Neural cell (in vitro differentiated cells): ENCODE measurements around the gene ITGB2. TPM values are rescaled to one million over a fixed set of nuclear protein-coding genes. Genes with fewer than 3 reads are reported as not detected.

Source experiments
- H2AFZ ChIP-seq: fragments of 200-600, 300-800 bp; sonication (generic), shearing (Covaris generic); 2 replicates; pipeline ENCODE4 v1.6.0; 2014; ENCODE audit warnings: low read depth, mild to moderate bottlenecking, antibody characterized with exemption, low read length, moderate library complexity
- H3F3A ChIP-seq: fragments of 200-600 bp; shearing (Covaris generic); 2 replicates; pipeline ENCODE4 v1.6.1; 2016; ENCODE audit warnings: mild to moderate bottlenecking, moderate library complexity, mixed read lengths, antibody characterized with exemption, low read length; ENCODE audit not compliant: insufficient read depth, poor library complexity, severe bottlenecking
- H3K27ac ChIP-seq: fragments of 200-600, 300-800 bp; sonication (generic), shearing (Covaris generic); 2 replicates; pipeline ENCODE4 v1.5.1; 2014; ENCODE audit warnings: mild to moderate bottlenecking, low read length, moderate library complexity
- H3K27me3 ChIP-seq: fragments of 300-800, 200-600 bp; sonication (generic), shearing (Covaris generic); 2 replicates; pipeline ENCODE4 v1.6.0; 2014; ENCODE audit warnings: mild to moderate bottlenecking, low read depth, low read length, moderate library complexity; ENCODE audit not compliant: insufficient read depth
- H3K36me3 ChIP-seq: fragments of 300-800, 200-600 bp; sonication (generic), shearing (Covaris generic); 2 replicates; pipeline ENCODE4 v1.5.1; 2014; ENCODE audit warnings: mild to moderate bottlenecking, antibody characterized with exemption, low read length, moderate library complexity; ENCODE audit not compliant: insufficient read depth
- H3K4me2 ChIP-seq: fragments of 300-800, 200-600 bp; sonication (generic), shearing (Covaris generic); 2 replicates; pipeline ENCODE4 v1.6.0; 2014; ENCODE audit warnings: mild to moderate bottlenecking, low read length
- H3K4me3 ChIP-seq: fragments of 300-800, 200-600 bp; sonication (generic), shearing (Covaris generic); 2 replicates; pipeline ENCODE4 v1.5.1; 2014; ENCODE audit warnings: mild to moderate bottlenecking, low read length, moderate library complexity
- H3K79me2 ChIP-seq: fragments of 200-600 bp; shearing (Covaris generic); replicated peaks from 2 replicates; pipeline ENCODE4 v1.6.0; 2014; ENCODE audit warnings: mild to moderate bottlenecking, low read length, moderate library complexity; ENCODE audit not compliant: insufficient read depth
- H3K9ac ChIP-seq: fragments of 300-800, 200-600 bp; sonication (generic), shearing (Covaris generic); 2 replicates; pipeline ENCODE4 v1.6.1; 2016; ENCODE audit warnings: mild to moderate bottlenecking, low read length, mixed read lengths
- H3K9me2 ChIP-seq: fragments of 200-600 bp; shearing (Covaris generic); 2 replicates; pipeline ENCODE4 v1.6.1; 2016; ENCODE audit warnings: mild to moderate bottlenecking, low read length, mixed read lengths; ENCODE audit not compliant: insufficient read depth
- H3K9me3 ChIP-seq: fragments of 200-600, 300-800 bp; sonication (generic), shearing (Covaris generic); 2 replicates; pipeline ENCODE4 v1.6.1; 2016; ENCODE audit warnings: mild to moderate bottlenecking, mixed run types, low read length, moderate library complexity, mixed read lengths
- H4K20me1 ChIP-seq: fragments of 200-600 bp; shearing (Covaris generic); 2 replicates; pipeline ENCODE4 v1.6.1; 2016; ENCODE audit warnings: mild to moderate bottlenecking, mixed run types; ENCODE audit not compliant: insufficient read depth
- EP300 ChIP-seq: fragments of 450-650 bp; conservative IDR thresholded peaks from 2 replicates; pipeline ENCODE4 v1.6.1; 2014; ENCODE audit warnings: antibody characterized with exemption, mild to moderate bottlenecking, moderate library complexity; ENCODE audit not compliant: poor library complexity, severe bottlenecking
- EZH2 ChIP-seq: fragments of 200-600, 300-800 bp; shearing (Covaris generic), sonication (generic); IDR thresholded peaks from 2 replicates; pipeline ENCODE4 v1.6.1; 2014; ENCODE audit warnings: antibody characterized with exemption, low read length, borderline replicate concordance, mild to moderate bottlenecking; ENCODE audit not compliant: insufficient read depth, poor library complexity, severe bottlenecking
- MXI1 ChIP-seq: fragments of 450-650 bp; conservative IDR thresholded peaks from 2 replicates; pipeline ENCODE4 v1.6.1; 2014; ENCODE audit warnings: antibody characterized with exemption, mild to moderate bottlenecking; ENCODE audit not compliant: poor library complexity, severe bottlenecking
- POLR2AphosphoS5 ChIP-seq: IDR thresholded peaks from 2 replicates; pipeline ENCODE4 v1.6.1; 2012
- RAD21 ChIP-seq: fragments of 450-650 bp; conservative IDR thresholded peaks from 2 replicates; pipeline ENCODE4 v1.6.1; 2014; ENCODE audit warnings: antibody characterized with exemption, mild to moderate bottlenecking, moderate library complexity
- SMC3 ChIP-seq: fragments of 450-650 bp; conservative IDR thresholded peaks from 2 replicates; pipeline ENCODE4 v1.6.1; 2014; ENCODE audit warnings: antibody characterized with exemption, mild to moderate bottlenecking, moderate library complexity; ENCODE audit not compliant: poor library complexity
- TAF1 ChIP-seq: IDR thresholded peaks from 2 replicates; pipeline ENCODE4 v1.6.1; 2012; ENCODE audit warnings: low read depth
- polyA plus RNA-seq: library from polyadenylated mRNA; depleted of rRNA; stranded (reverse); fragments of >200 nt; gene quantifications from 2 replicates; pipeline ENCODE4 v1.2.3, GENCODE V29; 2014
- TF ChIP-seq, protein P1 (sequence below): IDR thresholded peaks from 2 replicates; pipeline ENCODE4 v1.6.1; 2012; ENCODE audit warnings: borderline replicate concordance
- TF ChIP-seq, protein P2 (sequence below): fragments of 450-650 bp; IDR thresholded peaks from 2 replicates; pipeline ENCODE4 v1.5.1; 2014; ENCODE audit warnings: antibody characterized with exemption, mild to moderate bottlenecking, moderate library complexity; ENCODE audit not compliant: poor library complexity, severe bottlenecking

The ITGB2 gene
- polyA plus RNA-seq, 1 donor from 2014 or later, result not detected

GRCh38 chr21:44912158-44912473, 8.6 kb downstream of the ITGB2 start:
- Histone ChIP-seq H3K9me3 (no peaks in the 10 kb centered on the region), H3F3A (no peaks in the 10 kb centered on the region), H2AFZ (no peak overlapping the region), H3K79me2 (no peaks in the 10 kb centered on the region), H3K9me2 (no peaks in the 10 kb centered on the region), H3K27me3 (peaks cover 4% of the 10 kb centered on the region), H3K4me2 (no peak overlapping the region), H3K27ac (no peak overlapping the region), H4K20me1 (no peaks in the 10 kb centered on the region), H3K9ac (no peak overlapping the region), H3K4me3 (no peak overlapping the region), H3K36me3 (no peaks in the 10 kb centered on the region)
- TF ChIP-seq SMC3 (no peak), RAD21 (no peak), TAF1 (no peak), EP300 (no peak), EZH2 (no peak), MXI1 (no peak), POLR2AphosphoS5 (no peak)
- TF ChIP-seq, protein P1, sequence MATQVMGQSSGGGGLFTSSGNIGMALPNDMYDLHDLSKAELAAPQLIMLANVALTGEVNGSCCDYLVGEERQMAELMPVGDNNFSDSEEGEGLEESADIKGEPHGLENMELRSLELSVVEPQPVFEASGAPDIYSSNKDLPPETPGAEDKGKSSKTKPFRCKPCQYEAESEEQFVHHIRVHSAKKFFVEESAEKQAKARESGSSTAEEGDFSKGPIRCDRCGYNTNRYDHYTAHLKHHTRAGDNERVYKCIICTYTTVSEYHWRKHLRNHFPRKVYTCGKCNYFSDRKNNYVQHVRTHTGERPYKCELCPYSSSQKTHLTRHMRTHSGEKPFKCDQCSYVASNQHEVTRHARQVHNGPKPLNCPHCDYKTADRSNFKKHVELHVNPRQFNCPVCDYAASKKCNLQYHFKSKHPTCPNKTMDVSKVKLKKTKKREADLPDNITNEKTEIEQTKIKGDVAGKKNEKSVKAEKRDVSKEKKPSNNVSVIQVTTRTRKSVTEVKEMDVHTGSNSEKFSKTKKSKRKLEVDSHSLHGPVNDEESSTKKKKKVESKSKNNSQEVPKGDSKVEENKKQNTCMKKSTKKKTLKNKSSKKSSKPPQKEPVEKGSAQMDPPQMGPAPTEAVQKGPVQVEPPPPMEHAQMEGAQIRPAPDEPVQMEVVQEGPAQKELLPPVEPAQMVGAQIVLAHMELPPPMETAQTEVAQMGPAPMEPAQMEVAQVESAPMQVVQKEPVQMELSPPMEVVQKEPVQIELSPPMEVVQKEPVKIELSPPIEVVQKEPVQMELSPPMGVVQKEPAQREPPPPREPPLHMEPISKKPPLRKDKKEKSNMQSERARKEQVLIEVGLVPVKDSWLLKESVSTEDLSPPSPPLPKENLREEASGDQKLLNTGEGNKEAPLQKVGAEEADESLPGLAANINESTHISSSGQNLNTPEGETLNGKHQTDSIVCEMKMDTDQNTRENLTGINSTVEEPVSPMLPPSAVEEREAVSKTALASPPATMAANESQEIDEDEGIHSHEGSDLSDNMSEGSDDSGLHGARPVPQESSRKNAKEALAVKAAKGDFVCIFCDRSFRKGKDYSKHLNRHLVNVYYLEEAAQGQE, result no peak
- TF ChIP-seq, protein P2, sequence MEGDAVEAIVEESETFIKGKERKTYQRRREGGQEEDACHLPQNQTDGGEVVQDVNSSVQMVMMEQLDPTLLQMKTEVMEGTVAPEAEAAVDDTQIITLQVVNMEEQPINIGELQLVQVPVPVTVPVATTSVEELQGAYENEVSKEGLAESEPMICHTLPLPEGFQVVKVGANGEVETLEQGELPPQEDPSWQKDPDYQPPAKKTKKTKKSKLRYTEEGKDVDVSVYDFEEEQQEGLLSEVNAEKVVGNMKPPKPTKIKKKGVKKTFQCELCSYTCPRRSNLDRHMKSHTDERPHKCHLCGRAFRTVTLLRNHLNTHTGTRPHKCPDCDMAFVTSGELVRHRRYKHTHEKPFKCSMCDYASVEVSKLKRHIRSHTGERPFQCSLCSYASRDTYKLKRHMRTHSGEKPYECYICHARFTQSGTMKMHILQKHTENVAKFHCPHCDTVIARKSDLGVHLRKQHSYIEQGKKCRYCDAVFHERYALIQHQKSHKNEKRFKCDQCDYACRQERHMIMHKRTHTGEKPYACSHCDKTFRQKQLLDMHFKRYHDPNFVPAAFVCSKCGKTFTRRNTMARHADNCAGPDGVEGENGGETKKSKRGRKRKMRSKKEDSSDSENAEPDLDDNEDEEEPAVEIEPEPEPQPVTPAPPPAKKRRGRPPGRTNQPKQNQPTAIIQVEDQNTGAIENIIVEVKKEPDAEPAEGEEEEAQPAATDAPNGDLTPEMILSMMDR, result no peak

- Histone ChIP-seq H3K9ac (no peak overlapping the region), H4K20me1 (no peaks in the 10 kb centered on the region), H3K9me3 (no peaks in the 10 kb centered on the region), H3K79me2 (no peaks in the 10 kb centered on the region), H3F3A (no peaks in the 10 kb centered on the region), H3K4me3 (no peak overlapping the region), H3K27me3 (no peaks in the 10 kb centered on the region), H3K27ac (no peak overlapping the region), H2AFZ (no peak overlapping the region), H3K4me2 (no peak overlapping the region), H3K36me3 (no peaks in the 10 kb centered on the region), H3K9me2 (no peaks in the 10 kb centered on the region)
- TF ChIP-seq, protein P2, result no peak
- TF ChIP-seq MXI1 (no peak), RAD21 (no peak), POLR2AphosphoS5 (no peak), EZH2 (no peak), TAF1 (no peak), EP300 (no peak), SMC3 (no peak)
- TF ChIP-seq, protein P1, result no peak
These were observed 9.1 kb downstream of the ITGB2 start for GRCh38 chr21:44911384-44912157.
